HG02678 (cell line): Measurements from ENCODE around the gene MBD5.

Experiments
- ATAC-seq: cut with Tn5 transposase; IDR thresholded peaks from one replicate; pipeline ENCODE4 v1.9.1; 2021; ENCODE audit warnings: mild to moderate bottlenecking, moderate library complexity; ENCODE audit not compliant: unreplicated experiment

The MBD5 gene

DNA sequence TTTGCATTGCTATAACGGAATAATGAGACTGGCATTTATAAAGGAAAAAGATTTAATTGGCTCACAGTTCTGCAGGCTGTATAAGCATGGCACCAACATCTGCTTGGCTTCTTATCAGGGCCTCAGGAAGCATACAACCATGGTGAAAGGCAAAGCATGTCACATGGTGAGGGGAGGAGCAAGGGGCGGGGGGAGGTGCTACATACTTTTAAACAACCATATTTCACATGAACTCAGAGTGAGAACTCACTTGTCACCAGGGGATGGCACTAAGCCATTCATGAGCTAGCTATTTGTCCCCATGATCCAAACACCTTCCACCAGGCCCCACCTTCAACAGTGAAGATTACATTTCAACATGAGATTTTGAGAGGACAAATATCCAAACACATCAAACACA is 188.7 kb downstream of the MBD5 start:
- ATAC-seq = no peak

DNA sequence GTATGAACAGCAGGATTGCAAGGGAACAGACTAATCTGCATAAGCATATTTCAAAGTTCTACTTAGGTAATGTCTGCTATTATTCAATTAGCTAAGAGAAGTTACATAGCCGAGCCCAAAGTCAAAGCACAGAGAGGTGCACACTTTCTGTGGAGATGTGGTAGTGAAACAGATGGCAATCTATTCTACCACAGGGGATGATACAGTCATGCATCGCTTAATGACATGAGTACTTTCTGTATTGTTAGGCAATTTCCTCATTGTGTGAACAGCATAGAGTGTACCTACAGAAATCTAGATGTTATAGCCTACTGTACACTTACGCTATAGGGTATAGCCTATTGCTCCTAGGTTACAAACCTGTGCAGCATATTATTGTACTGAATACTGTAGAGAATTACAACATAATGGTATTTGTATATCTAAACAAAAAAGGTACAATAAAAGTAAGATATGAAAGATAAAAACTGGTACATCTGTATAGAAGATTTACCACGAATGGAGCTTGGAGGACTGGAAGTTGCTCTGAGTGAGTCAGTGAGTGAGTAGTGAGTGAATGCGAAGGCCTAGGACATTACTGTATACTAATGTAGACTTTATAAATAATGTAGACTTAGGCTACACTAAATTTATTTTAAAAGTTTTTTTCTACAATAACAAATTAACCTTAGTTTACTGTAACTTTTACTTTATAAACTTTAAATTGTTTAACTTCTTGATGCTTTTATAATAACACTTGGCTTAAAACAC is 197.6 kb downstream of the MBD5 start:
- ATAC-seq = no peak

- no peak for ATAC-seq
These were observed 200.3 kb downstream of the MBD5 start for GRCh38 chr2:148221166-148221565.

DNA sequence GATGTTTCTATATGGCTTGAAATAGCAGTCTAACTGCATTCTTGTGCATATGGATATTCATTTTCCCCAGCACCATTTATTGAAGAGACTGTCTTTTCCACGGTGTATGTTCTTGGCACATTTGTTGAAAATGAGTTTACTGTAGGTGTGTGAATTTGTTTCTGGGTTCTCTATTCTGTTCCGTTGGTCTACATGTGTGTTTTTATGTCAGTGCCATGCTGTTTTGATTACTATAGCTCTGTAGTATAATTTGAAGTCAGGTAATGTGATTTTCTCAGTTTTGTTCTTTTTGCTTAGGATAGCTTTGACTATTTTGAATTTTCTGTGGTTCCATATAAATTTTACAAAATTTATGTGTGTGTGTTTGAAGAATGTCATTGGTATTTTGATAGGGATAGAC is 201.0 kb downstream of the MBD5 start:
- no peak for ATAC-seq

DNA sequence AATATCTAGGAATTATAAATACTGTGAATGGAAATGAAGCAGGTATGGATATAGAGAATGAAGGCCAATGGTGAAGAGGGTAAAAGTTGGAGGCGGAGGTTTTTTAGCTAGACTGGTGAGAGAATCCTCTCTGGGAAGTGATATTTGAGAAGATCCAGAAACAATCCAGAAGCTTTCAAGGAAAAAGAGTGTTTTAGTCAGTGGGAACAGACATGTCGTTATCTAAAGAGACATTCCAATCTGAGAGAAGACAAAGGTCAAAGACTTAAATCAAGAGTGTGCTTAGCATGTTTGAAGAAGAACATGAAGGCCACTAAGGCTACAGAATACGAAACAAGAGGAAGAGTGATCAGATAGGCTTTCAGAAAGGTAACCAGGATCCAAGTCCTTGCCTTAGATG is 211.0 kb downstream of the MBD5 start:
- ATAC-seq = no peak

DNA sequence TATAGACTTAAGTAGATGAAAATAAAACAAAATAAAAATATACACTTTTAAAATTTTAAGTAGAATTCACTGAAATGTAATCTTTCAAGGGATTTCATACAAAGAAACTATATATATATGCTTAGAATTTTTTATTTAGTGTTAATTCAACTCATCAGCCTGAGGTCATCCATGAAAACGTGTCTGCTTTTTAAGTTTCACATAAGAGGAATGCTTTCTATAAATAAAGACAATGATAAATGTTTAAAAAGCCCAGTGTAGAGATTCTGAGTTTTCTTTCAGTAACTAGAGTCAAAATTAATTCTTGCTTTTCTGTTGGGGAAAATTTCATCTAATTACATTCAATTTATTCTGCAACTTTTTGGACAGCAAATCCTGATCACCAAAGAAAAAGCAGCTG is 213.3 kb downstream of the MBD5 start:
- no peak for ATAC-seq

GRCh38 chr2:148237911-148238310 is 217.0 kb downstream of the MBD5 start:
- ATAC-seq = no peak

DNA sequence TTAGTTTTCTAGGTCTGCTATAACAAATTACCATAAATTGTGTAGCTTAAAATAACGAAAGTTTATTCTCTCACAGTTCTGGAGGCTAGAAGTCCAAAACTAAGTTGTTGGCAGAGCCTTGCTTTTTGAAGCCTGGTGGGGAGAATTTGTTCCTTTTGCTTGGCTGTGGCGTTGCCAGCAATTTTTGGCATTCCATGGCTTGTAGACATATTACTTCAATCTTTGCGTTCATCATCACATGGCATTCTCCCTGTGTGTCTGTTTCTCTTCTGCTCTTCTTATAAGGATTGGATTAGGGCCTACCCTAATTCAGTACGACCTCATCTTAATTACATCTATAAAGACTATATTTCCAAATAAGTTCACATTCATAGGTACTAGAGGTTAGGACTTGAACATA is 217.7 kb downstream of the MBD5 start:
- ATAC-seq = no peak

DNA sequence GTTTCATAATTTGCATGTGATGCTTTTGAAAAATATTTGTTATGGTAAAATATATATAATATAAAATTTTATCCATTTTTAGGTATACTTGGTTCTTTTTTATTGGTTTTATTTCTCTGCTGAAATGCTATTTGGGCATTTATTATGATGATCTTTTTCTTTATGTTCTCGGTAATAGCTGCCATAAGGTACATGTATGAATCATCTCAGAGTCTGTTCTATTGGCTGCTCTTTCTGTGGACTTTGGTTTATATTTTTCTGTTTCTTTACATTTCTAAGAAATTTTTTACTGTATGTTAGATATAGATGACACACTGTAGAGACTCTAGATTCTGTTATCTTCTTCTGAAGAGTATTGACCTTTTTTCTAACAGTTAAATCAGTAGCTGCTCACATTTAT is 219.9 kb downstream of the MBD5 start:
- ATAC-seq = no peak

GRCh38 chr2:148244593-148245292 is 223.9 kb downstream of the MBD5 start:
- no peak for ATAC-seq

- no peak for ATAC-seq
These were observed 231.1 kb downstream of the MBD5 start for GRCh38 chr2:148251993-148252392.

DNA sequence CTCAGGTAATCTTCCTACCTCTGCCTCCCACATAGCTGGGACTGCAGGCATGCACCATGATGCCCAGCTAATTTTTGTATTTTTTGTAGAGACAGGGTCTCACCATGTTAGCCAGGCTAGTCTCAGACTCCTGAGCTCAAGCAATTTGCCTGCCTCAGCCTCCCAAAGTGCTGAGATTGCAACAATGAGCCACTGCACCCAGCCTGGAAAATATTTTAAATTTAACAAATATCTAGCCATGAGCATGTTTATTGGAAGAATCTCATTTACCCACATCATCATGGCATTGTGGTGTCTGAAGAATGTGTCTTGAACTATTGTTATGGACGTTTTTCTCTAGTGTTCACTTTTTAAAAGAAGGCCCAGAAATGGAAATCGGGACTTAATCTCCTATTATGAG is 231.8 kb downstream of the MBD5 start:
- no peak for ATAC-seq

- no peak for ATAC-seq
These were observed 232.8 kb downstream of the MBD5 start for GRCh38 chr2:148253685-148254084.

- no peak for ATAC-seq
These were observed 235.0 kb downstream of the MBD5 start for GRCh38 chr2:148255929-148256328.

- no peak for ATAC-seq
These were observed 236.4 kb downstream of the MBD5 start for GRCh38 chr2:148257276-148257675.

- no peak for ATAC-seq
These were observed 237.2 kb downstream of the MBD5 start for GRCh38 chr2:148258124-148258523.

- ATAC-seq = no peak
These were observed 238.8 kb downstream of the MBD5 start for GRCh38 chr2:148259674-148260073.

- ATAC-seq = no peak
These were observed 243.0 kb downstream of the MBD5 start for GRCh38 chr2:148263890-148264289.

DNA sequence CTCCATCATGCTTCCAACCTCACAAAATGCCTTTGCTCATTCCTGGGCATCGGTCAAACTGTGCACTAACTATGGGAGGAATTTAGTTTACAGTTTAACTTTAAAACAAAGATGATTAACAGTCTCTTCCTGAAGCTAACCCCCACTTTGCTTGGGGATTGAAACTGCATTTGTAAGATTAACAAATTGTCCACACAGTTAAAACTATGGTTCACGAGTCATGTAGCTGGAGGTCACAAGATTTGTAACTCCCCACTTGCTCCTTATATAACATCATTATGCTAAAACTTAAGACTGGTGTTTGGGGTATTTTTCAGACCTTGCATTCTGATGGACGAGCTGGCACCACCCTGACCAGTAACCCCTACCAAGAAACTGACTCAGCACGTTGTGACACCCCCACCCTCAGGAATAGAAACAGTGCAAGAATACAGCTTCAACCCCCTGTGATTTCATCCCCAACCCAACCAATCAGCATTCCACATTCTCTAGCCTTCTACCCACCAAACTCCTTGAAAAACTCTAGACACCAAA is 252.3 kb downstream of the MBD5 start:
- no peak for ATAC-seq

GRCh38 chr2:148279216-148279615 is 258.3 kb downstream of the MBD5 start:
- ATAC-seq = no peak

DNA sequence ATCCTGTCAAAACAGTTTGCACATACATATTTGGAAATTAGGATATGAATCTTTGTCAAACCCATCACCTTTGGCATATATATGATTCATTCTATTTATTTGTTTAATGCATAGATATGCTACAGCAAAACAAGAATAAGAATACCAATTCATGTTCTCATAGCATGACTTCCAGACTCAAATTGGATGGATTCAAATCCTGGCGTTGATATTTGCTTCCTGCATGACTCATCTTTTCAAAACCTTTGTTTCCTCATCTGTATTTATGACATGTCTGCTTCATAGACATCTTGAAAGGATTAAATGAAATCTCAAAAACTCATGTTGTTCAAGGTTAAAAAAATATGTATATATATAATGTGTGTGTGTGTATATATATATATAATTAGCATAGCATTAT is 261.3 kb downstream of the MBD5 start:
- ATAC-seq = no peak

- no peak for ATAC-seq
These were observed 271.5 kb downstream of the MBD5 start for GRCh38 chr2:148292431-148292830.
